ENCODE results near the gene TMEM272. TPM values are rescaled to one million over a fixed set of nuclear protein-coding genes. Genes with fewer than 3 reads are reported as not detected.

TMEM272 gene
- total RNA-seq, 1 experiment from 2014 or later, result not detected

GRCh38 chr13:51843529-51843928 lies 1.4 kb downstream of the TMEM272 start:
- H3K4me3 Mint-ChIP-seq (ENCODE audit: low read depth, unreplicated experiment), result no peak overlapping the region
- no peaks in the 10 kb centered on the region for H3K9me3 Mint-ChIP-seq (ENCODE audit: low read depth, unreplicated experiment)
- no peak overlapping the region for H3K27ac Mint-ChIP-seq (ENCODE audit: unreplicated experiment)
- intact Hi-C loops (cut with micrococcal nuclease; ENCODE audit: unreplicated experiment), result no loop called here
- CTCF ChIA-PET, result no interaction called here
- H3K36me3 Mint-ChIP-seq (ENCODE audit: insufficient read depth, unreplicated experiment), result no peaks in the 10 kb centered on the region
- BruUV-seq (replicated peaks), result no TSS peak
- no peak for DNase-seq
- peaks cover 30% of the 10 kb centered on the region for H3K27me3 Mint-ChIP-seq (ENCODE audit: unreplicated experiment)
- H3K4me1 Mint-ChIP-seq (ENCODE audit: low read depth, unreplicated experiment), result peaks cover 11% of the 10 kb centered on the region
- no peak for TF ChIP-seq CTCF (IDR thresholded peaks at IDR 0.05; ENCODE audit: unreplicated experiment)

GRCh38 chr13:51841732-51842131 lies 3.2 kb downstream of the TMEM272 start:
- CTCF ChIA-PET, result no interaction called here

GRCh38 chr13:51840917-51841316 lies 4.1 kb downstream of the TMEM272 start:
- H3K4me1 Mint-ChIP-seq (ENCODE audit: low read depth, unreplicated experiment), result peaks cover 11% of the 10 kb centered on the region
- no peak overlapping the region for H3K27ac Mint-ChIP-seq (ENCODE audit: unreplicated experiment)
- CTCF ChIA-PET, result no interaction called here
- no peak for TF ChIP-seq CTCF (IDR thresholded peaks at IDR 0.05; ENCODE audit: unreplicated experiment)
- H3K9me3 Mint-ChIP-seq (ENCODE audit: low read depth, unreplicated experiment), result no peaks in the 10 kb centered on the region
- BruUV-seq (replicated peaks), result no TSS peak
- H3K36me3 Mint-ChIP-seq (ENCODE audit: insufficient read depth, unreplicated experiment), result no peaks in the 10 kb centered on the region
- peaks cover 54% of the 10 kb centered on the region for H3K27me3 Mint-ChIP-seq (ENCODE audit: unreplicated experiment)
- intact Hi-C loops (cut with micrococcal nuclease; ENCODE audit: unreplicated experiment), result no loop called here
- H3K4me3 Mint-ChIP-seq (ENCODE audit: low read depth, unreplicated experiment), result no peak overlapping the region
- DNase-seq, result no peak

More at GRCh38 chr13:51841732-51842131, 3.2 kb downstream of the TMEM272 start:
- BruUV-seq (replicated peaks), result no TSS peak
- H3K27ac Mint-ChIP-seq (ENCODE audit: unreplicated experiment), result no peak overlapping the region
- H3K4me1 Mint-ChIP-seq (ENCODE audit: low read depth, unreplicated experiment), result peaks cover 11% of the 10 kb centered on the region
- TF ChIP-seq CTCF (IDR thresholded peaks at IDR 0.05; ENCODE audit: unreplicated experiment), result no peak
- intact Hi-C loops (cut with micrococcal nuclease; ENCODE audit: unreplicated experiment), result no loop called here
- no peaks in the 10 kb centered on the region for H3K9me3 Mint-ChIP-seq (ENCODE audit: low read depth, unreplicated experiment)
- peaks cover 46% of the 10 kb centered on the region for H3K27me3 Mint-ChIP-seq (ENCODE audit: unreplicated experiment)
- DNase-seq, result no peak
- no peak overlapping the region for H3K4me3 Mint-ChIP-seq (ENCODE audit: low read depth, unreplicated experiment)
- H3K36me3 Mint-ChIP-seq (ENCODE audit: insufficient read depth, unreplicated experiment), result no peaks in the 10 kb centered on the region

- Mint-ChIP-seq H3K36me3 (ENCODE audit: insufficient read depth, unreplicated experiment) (no peaks in the 10 kb centered on the region), H3K27me3 (ENCODE audit: unreplicated experiment) (peaks cover 54% of the 10 kb centered on the region), H3K4me1 (ENCODE audit: low read depth, unreplicated experiment) (peaks cover 6% of the 10 kb centered on the region), H3K4me3 (ENCODE audit: low read depth, unreplicated experiment) (no peak overlapping the region), H3K9me3 (ENCODE audit: low read depth, unreplicated experiment) (no peaks in the 10 kb centered on the region), H3K27ac (ENCODE audit: unreplicated experiment) (no peak overlapping the region)
- BruUV-seq (replicated peaks), result no TSS peak
- DNase-seq, result no peak
- CTCF ChIA-PET, result no interaction called here
- intact Hi-C loops (cut with micrococcal nuclease; ENCODE audit: unreplicated experiment), result no loop called here
- TF ChIP-seq CTCF (IDR thresholded peaks at IDR 0.05; ENCODE audit: unreplicated experiment), result no peak
Observed at GRCh38 chr13:51839711-51840540, 5.1 kb downstream of the TMEM272 start.
